ENCODE data around the gene AKNA. TPM values are rescaled to one million over a fixed set of nuclear protein-coding genes. Genes with fewer than 3 reads are reported as not detected.

Gene AKNA
- total and polyA plus RNA-seq, 2 experiments from 2014 or later: 6.6 to 13.8 TPM

DNA sequence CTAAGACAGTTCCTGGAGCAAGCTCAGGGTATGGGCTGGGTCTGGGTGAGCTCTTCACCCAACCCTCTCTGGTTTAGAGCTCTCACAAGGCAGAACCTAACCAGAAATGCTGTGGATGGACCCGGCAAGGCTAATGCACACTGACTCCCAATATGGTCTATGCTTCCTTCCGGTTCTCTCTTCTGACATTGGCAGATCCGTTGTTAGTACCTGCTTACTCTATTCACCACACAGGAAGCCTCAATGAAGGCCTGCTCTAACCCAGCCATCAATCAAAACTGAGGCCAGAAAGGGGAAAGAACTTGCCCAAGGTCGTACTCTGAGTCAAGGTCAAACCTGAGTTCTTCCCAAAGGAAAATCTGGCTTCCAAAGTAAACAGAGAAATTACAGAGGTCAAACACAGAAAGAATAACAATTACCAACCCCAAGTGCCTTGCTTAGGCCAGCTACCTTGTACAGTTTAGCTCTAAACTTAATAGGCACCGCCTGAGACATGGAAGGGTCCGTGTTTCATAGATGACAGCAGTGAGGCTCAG is 46.0 kb upstream of the AKNA start:
- no peaks in the 10 kb centered on the region for H3K79me2 ChIP-seq
- no peaks in the 10 kb centered on the region for H3K4me1 ChIP-seq (ENCODE audit: insufficient read depth)
- H3K36me3 ChIP-seq (replicated peaks; ENCODE audit: insufficient read depth, low read depth): no peaks in the 10 kb centered on the region
- no peak overlapping the region for H2AFZ ChIP-seq
- 74% methylated on average over 6 of the region's 6 CpGs for WGBS (ENCODE audit: low lambda C conversion rate, missing lambda C conversion rate)
- no peak for DNase-seq (ENCODE audit: low spot score)
- H3K27ac ChIP-seq: no peak overlapping the region
- no peaks in the 10 kb centered on the region for H3K9me3 ChIP-seq (ENCODE audit: low read depth)
- TF ChIP-seq CTCF (IDR thresholded peaks at IDR 0.05; ENCODE audit: poor library complexity): no peak
- TF ChIP-seq EZH2phosphoT487 (IDR thresholded peaks at IDR 0.05; ENCODE audit: low read depth, severe bottlenecking, unreplicated experiment): no peak
- TF ChIP-seq EZH2 (IDR thresholded peaks at IDR 0.05; ENCODE audit: borderline replicate concordance): no peak
- H3K4me2 ChIP-seq: no peak overlapping the region
- no peaks in the 10 kb centered on the region for H4K20me1 ChIP-seq (ENCODE audit: insufficient read depth, poor library complexity, severe bottlenecking)
- no peak overlapping the region for H3K4me3 ChIP-seq
- no peaks in the 10 kb centered on the region for H3K27me3 ChIP-seq
- no peaks in the 10 kb centered on the region for H3K9me2 ChIP-seq (replicated peaks; ENCODE audit: insufficient read depth)

GRCh38 chr9:114433086-114433485 is 45.3 kb upstream of the AKNA start:
- Histone ChIP-seq H3K27me3 (no peaks in the 10 kb centered on the region), H4K20me1 (ENCODE audit: insufficient read depth, poor library complexity, severe bottlenecking) (no peaks in the 10 kb centered on the region), H2AFZ (no peak overlapping the region), H3K4me2 (no peak overlapping the region), H3K27ac (no peak overlapping the region), H3K9me3 (ENCODE audit: low read depth) (no peaks in the 10 kb centered on the region), H3K4me1 (ENCODE audit: insufficient read depth) (no peaks in the 10 kb centered on the region), H3K9me2 (replicated peaks; ENCODE audit: insufficient read depth) (no peaks in the 10 kb centered on the region), H3K79me2 (no peaks in the 10 kb centered on the region), H3K4me3 (no peak overlapping the region), H3K36me3 (replicated peaks; ENCODE audit: insufficient read depth, low read depth) (no peaks in the 10 kb centered on the region)
- 95% methylated on average over 15 of the region's 15 CpGs for WGBS (ENCODE audit: low lambda C conversion rate, missing lambda C conversion rate)
- DNase-seq (ENCODE audit: low spot score): no peak
- no peak for TF ChIP-seq EZH2phosphoT487 (IDR thresholded peaks at IDR 0.05; ENCODE audit: low read depth, severe bottlenecking, unreplicated experiment)
- TF ChIP-seq CTCF (IDR thresholded peaks at IDR 0.05; ENCODE audit: poor library complexity): no peak
- TF ChIP-seq EZH2 (IDR thresholded peaks at IDR 0.05; ENCODE audit: borderline replicate concordance): no peak

GRCh38 chr9:114432323-114433067 is 44.7 kb upstream of the AKNA start:
- WGBS (ENCODE audit: low lambda C conversion rate, missing lambda C conversion rate): 81% methylated on average over 6 of the region's 6 CpGs
- no peak for DNase-seq (ENCODE audit: low spot score)
- Histone ChIP-seq H3K27ac (no peak overlapping the region), H3K36me3 (replicated peaks; ENCODE audit: insufficient read depth, low read depth) (no peaks in the 10 kb centered on the region), H3K4me1 (ENCODE audit: insufficient read depth) (no peaks in the 10 kb centered on the region), H4K20me1 (ENCODE audit: insufficient read depth, poor library complexity, severe bottlenecking) (no peaks in the 10 kb centered on the region), H3K4me2 (no peak overlapping the region), H2AFZ (no peak overlapping the region), H3K9me2 (replicated peaks; ENCODE audit: insufficient read depth) (no peaks in the 10 kb centered on the region), H3K79me2 (no peaks in the 10 kb centered on the region), H3K27me3 (no peaks in the 10 kb centered on the region), H3K9me3 (ENCODE audit: low read depth) (no peaks in the 10 kb centered on the region), H3K4me3 (no peak overlapping the region)
- no peak for TF ChIP-seq CTCF (IDR thresholded peaks at IDR 0.05; ENCODE audit: poor library complexity)
- TF ChIP-seq EZH2 (IDR thresholded peaks at IDR 0.05; ENCODE audit: borderline replicate concordance): no peak
- TF ChIP-seq EZH2phosphoT487 (IDR thresholded peaks at IDR 0.05; ENCODE audit: low read depth, severe bottlenecking, unreplicated experiment): no peak

Data from hepatocyte (in vitro differentiated cells).